Peyer's patch (tissue), 4 donors: Measurements from ENCODE around the gene ST3GAL4.

Experiments used
- POLR2A ChIP-seq, 2 donors: fragments of 450-650 bp; IDR thresholded peaks; one replicate each; pipeline ENCODE4 v1.5.1; 2017; ENCODE audit warnings: antibody characterized with exemption in 2 of 2, mild to moderate bottlenecking in 2 of 2, moderate library complexity in 2 of 2
- TF ChIP-seq, protein P1 (sequence below), 6 experiments: fragments of 450-650 bp in 4 of 6; fragments of 200-600 bp in 2 of 6; sonication (generic) in 1 of 6; IDR thresholded peaks; one replicate each; pipeline ENCODE4 v1.5.1; 2017 to 2019; ENCODE audit warnings: antibody characterized with exemption in 6 of 6, mild to moderate bottlenecking in 3 of 6, moderate library complexity in 1 of 6

DNA sequence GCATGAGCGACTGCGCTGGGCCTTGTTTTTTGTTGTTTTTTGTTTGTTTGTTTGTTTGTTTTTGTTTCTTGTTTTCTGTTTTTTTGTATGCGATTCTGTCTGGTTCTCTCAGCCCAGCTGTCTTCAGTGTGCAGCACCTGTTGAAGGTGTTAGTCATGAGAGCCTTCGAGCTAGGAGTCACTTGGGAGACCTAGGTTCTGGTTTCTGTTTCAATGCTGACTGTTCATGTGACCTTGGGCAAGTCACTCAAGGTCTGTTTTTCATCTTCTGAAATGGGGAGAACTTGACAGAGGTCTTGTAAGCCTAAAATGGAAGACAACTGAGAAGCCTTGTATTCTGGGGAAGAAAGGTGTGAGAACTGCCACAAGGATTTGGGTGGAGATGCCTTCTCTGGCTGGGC, 49.8 kb upstream of the ST3GAL4 start:
- no peak for TF ChIP-seq POLR2A (IDR thresholded peaks at IDR 0.05)
- TF ChIP-seq, protein P1, sequence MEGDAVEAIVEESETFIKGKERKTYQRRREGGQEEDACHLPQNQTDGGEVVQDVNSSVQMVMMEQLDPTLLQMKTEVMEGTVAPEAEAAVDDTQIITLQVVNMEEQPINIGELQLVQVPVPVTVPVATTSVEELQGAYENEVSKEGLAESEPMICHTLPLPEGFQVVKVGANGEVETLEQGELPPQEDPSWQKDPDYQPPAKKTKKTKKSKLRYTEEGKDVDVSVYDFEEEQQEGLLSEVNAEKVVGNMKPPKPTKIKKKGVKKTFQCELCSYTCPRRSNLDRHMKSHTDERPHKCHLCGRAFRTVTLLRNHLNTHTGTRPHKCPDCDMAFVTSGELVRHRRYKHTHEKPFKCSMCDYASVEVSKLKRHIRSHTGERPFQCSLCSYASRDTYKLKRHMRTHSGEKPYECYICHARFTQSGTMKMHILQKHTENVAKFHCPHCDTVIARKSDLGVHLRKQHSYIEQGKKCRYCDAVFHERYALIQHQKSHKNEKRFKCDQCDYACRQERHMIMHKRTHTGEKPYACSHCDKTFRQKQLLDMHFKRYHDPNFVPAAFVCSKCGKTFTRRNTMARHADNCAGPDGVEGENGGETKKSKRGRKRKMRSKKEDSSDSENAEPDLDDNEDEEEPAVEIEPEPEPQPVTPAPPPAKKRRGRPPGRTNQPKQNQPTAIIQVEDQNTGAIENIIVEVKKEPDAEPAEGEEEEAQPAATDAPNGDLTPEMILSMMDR (IDR thresholded peaks at IDR 0.05) = no peak
